ENCODE results near the gene SEMA4A. TPM values are rescaled to one million over a fixed set of nuclear protein-coding genes. Genes with fewer than 3 reads are reported as not detected.
"Not testable (repeated sequence)": the region's sequence is repeated elsewhere in the genome, so short reads cannot be mapped to it uniquely, and the experiment has no call there.

SEMA4A gene
- total RNA-seq, 1 donor from 2014 or later, result 8.4 TPM

DNA sequence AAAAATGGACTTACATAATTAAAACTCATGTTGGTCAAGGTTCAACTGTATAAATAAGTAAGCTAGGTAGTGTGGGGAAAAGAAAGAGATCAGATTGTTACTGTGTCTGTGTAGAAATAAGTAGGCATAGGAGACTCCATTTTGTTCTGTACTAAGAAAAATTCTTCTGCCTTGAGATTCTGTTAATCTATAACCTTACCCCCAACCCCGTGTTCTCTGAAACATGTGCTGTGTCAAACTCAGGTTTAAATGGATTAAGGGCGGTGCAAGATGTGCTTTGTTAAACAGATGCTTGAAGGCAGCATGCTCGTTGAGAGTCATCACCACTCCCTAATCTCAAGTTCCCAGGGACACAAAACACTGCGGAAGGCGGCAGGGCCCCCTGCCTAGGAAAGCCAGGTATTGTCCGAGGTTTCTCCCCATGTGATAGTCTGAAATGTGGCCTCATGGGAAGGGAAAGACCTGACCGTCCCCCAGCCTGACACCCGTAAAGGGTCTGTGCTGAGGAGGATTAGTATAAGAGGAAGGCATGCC is 28.1 kb downstream of the SEMA4A start:
- ATAC-seq; DNase-seq (ENCODE audit: low spot score); intact Hi-C loops (cut with DNase I): not testable (repeated sequence)

DNA sequence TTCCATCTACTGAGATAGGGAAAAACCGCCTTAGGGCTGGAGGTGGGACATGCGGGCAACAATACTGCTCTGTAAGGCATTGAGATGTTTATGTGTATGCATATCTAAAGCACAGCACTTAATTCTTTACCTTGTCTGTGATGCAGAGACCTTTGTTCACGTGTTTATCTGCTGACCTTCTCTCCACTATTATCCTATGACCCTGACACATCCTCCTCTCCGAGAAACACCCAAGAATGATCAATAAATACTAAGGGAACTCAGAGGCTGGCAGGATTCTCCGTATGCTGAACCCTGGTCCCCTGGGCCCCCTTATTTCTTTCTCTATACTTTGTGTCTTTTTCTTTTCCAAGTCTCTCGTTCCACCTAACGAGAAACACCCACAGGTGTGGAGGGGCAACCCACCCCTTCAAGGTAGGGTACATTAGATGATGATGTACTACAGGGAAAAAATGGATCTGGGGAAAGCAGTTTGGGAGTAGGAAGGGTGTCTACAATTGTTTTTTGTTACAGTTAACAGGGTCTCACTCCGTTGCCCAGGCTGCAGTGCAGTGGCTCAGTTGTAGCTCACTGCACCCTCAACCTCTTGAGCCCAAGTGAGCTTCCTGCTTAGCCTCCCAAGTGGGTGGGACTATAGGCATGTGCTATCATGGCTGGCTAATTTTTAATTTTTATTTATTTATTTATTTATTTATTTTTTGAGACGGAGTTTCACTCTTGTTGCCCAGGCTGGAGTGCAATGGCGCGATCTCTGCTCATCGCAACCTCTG is 28.8 kb downstream of the SEMA4A start:
- ATAC-seq; DNase-seq (ENCODE audit: low spot score); intact Hi-C loops (cut with DNase I): not testable (repeated sequence)

DNA sequence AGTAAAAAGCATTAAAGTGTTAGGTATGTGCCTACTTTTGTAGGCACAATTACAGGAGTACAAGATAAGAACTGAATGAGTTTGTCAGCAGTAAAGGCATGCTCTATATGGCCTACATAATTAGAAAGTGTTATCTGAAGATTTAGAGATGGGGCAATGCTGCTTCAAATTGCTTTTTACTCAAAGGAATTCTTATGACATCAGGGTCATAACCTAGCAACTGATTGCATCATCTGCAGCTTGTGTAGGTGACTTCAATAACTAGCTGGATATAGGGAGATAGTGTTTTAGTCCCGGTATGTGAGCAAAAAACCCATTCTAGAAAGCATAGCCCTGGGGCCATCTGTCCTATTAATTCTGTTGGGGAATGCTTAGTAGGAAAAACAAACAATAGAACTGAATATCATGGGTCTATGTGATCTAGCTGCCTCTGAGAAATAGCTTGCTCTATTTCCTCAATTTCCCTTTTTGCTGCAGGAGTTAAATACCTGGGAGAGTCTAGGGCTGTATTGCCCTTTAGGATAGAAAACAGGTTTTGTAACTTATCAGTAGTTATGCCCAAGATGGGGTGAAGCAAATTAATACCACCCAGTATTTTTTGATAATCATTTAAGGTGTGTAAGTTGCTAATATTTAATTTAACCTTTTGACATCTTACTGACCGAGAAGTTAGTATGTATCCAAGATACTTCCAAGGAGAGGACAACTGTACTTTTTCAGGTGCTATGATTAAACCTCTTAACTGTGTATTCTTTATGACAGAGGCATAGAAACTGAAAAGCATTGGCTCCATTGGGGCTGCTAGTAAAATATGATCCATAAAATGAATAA is 33.2 kb downstream of the SEMA4A start:
- ATAC-seq; intact Hi-C loops (cut with DNase I): not testable (repeated sequence)

DNA sequence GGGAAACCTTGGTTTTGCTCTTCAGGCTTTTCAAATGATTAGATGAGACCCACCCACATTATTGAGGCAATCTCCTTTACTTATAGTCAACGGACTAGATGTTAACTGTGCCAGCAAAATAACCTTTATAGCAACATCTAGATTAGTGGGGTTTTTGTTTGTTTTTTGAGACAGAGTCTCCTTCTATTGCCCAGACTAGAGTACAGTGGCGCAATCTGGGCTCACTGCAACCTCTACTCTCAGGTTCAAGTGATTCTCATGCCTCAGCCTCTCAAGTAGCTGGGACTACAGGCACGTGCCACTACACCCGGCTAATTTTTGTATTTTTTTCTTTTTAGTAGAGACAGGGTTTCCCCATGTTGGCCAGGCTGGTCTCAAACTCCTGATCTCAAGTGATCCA is 36.9 kb downstream of the SEMA4A start:
- intact Hi-C loops (cut with DNase I); ATAC-seq; DNase-seq (ENCODE audit: low spot score): not testable (repeated sequence)

More for the DNA sequence above, 33.2 kb downstream of the SEMA4A start:
- not testable (repeated sequence) for DNase-seq (ENCODE audit: low spot score)

DNA sequence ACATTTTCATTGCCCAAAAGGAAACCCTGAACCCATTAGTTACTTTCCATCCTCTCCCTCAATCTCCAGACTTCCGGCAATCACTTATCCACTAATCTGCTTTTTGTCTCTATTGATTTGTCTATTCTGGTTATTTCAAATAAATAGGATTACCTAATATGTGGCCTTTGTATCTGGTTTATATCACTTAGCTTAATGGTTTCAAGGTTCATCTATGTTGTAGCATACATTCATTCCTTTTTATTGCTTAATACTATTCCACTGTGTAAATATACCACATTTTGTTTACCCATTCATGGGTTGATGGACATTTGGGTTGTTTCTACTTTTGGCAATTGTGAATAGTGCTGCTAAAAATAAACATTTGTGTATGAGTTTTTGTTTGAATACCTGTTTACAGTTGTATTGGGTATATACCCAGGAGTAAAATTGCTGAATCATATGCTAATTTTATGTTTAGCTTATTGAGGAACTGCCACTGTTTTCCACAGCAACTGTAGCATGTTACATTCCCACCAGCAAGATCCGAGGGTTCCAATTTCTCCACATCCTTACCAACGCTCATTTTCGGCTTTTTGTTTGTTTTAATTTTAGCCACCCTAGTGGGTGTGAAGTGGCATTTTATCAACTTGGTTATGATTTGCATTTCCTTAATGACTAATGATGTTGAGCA is 38.0 kb downstream of the SEMA4A start:
- intact Hi-C loops (cut with DNase I), result no loop called here
- no peak for DNase-seq (ENCODE audit: low spot score)
- no peak for ATAC-seq

DNA sequence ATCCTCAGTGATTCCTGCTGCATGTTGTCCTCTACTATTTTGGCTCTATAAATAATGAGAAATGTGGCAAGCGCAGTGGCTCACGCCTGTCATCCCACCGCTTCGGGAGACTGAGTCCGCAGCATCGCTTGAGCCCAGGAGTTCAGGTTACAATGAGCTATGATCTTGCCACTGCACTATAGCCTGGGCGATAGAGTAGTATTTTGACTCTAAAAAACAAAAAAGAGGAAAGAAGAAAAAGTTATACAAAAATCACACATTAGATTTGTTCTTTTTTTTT is 39.8 kb downstream of the SEMA4A start:
- DNase-seq (ENCODE audit: low spot score), result no peak
- peak; percentile 3 for ATAC-seq
- intact Hi-C loops (cut with DNase I), result no loop called here

DNA sequence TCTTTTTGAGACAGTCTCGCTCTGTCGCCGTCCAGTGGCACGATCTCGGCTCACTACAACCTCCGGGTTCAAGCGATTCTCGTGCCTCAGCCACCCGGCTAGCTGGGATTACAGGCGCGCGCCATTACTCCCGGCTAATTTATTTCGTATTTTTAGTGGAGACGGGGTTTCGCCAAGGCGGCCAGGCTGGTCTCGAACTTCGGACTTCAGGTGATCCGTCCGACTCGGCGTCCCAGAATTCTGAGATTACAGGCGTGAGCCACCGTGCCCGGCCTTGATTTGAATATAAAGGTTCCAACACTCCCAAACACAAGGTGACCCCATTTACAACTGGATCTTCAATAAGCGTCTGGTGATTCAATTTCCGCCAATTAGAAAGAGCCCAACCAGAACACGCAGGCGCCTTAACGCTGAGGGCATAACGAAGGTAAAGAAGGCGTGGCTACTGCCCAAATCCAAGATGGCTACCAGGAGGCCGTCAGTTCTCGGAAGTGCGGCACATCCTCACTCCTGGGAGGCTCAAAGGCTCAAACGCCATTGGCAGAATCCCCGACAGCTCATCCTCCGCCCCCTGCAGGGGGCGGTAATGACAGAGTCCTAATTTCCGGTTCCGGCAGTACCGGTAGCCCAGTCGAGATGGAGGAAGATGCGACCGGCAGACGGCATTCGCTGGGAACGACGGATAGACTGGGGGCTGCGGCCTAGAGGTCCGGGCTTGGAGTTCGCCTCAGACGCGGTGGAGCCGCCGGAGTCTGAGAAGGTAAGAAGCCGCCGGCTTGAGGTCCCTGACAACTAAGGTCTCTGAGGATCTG is 40.3 kb downstream of the SEMA4A start, which contains the start of gene SLC25A44:
Gene SLC25A44, plus strand, starts transcription at position 617 of the 812 bp plus-strand sequence. CDS start 5,744 bp downstream, outside the sequence.
- ATAC-seq, result peak; percentile 100
- peak; percentile 97 for DNase-seq (ENCODE audit: low spot score)
- intact Hi-C loops (cut with DNase I), result no loop called here

DNA sequence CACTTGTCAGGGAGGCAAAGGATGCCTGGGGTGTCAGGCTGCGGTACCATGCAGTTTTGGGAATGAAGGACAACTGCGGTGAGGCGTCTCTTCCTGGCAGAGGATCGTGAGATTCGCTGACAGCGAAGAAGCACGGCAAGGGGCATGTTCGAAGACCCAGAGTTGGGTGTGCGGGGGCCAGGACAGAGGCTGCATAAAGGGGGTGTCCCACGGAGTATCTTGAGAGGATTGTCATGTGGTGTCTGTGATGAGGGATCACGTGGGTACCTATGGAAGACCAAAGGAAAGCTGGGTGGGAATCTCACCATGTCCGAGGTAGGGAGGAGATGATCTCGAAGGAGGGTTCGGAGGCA is 40.9 kb downstream of the SEMA4A start:
- ATAC-seq (peak; percentile 3), DNase-seq (ENCODE audit: low spot score) (no peak)
- intact Hi-C loops (cut with DNase I), result no loop called here

DNA sequence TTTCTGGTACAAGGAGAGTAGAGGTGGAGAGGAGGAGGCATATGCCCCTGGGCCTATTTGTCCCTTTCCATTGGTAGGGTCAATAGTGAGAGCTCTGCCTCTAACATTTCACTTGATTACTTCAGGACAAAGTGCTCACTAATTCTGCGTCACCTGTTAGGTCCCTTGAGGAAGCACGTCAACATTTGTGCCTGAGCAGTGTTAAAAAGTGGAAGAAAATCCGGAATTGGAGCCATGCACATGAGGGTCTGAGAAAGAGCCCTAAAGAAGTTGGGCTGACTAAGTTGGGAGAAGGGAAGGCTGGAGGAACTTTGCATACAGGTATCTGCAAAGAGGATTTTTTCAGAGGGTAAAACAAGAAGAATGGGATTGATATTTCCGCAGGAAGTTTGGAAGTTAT is 42.5 kb downstream of the SEMA4A start:
- ATAC-seq (no peak), DNase-seq (ENCODE audit: low spot score) (no peak)
- intact Hi-C loops (cut with DNase I), result no loop called here

DNA sequence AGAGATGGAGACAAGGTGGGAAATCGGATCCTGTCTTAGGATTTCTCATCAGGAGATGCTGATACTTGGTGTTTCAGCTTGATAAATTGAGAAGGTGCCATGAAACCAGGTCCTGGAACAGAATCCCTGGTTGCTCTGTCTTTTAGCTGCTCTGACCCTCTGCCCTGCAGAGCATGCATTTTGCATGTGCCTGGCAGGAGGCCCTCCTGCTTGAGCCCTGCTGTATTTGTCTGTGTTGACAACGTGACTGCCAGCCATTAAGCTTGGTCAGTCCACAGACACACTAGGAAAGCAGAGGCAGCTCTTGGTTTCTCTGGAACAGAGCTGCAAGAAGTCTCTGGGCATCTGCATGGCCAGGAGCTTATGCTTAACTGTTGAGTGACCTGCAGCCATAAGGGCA is 43.1 kb downstream of the SEMA4A start:
- DNase-seq (ENCODE audit: low spot score), result no peak
- intact Hi-C loops (cut with DNase I), result no loop called here
- no peak for ATAC-seq

DNA sequence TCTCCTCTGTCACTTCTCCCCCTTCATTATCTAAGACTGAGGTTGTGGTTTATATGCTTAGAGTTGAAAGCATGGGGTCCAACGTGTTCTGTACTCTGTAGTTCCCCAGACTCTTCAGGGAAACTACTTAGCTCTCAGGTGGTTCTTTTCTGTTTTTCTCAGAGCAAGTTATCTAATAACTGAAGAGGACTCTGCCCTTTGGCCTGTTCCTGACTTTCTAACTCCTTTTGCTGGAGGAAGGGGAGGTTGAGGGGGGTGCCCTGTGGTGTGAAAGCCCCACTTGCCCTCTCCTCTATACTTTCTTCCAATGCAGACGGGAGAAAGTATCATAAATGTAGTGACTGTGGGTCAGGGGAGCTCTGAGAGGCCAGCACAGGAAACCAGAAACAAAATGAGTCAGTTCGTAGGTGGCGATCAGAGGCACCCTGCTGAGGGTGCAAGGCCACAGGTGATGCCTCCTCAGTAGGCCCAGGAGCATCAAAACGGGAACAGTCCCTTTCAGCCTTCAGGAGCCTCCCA is 45.5 kb downstream of the SEMA4A start:
- ATAC-seq (no peak), DNase-seq (ENCODE audit: low spot score) (no peak)
- intact Hi-C loops (cut with DNase I), result no loop called here

DNA sequence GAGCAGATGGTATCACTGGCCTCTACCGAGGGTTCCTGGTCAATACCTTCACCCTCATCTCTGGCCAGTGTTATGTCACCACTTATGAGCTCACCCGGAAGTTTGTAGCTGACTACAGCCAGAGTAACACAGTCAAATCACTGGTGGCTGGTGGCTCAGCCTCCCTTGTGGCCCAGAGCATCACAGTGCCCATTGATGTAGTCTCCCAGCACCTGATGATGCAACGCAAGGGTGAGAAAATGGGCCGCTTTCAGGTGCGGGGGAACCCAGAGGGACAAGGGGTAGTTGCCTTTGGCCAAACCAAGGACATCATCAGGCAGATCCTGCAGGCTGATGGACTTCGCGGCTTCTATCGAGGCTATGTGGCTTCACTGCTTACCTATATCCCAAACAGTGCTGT is 46.7 kb downstream of the SEMA4A start:
- no peak for DNase-seq (ENCODE audit: low spot score)
- ATAC-seq, result no peak
- intact Hi-C loops (cut with DNase I), result no loop called here

DNA sequence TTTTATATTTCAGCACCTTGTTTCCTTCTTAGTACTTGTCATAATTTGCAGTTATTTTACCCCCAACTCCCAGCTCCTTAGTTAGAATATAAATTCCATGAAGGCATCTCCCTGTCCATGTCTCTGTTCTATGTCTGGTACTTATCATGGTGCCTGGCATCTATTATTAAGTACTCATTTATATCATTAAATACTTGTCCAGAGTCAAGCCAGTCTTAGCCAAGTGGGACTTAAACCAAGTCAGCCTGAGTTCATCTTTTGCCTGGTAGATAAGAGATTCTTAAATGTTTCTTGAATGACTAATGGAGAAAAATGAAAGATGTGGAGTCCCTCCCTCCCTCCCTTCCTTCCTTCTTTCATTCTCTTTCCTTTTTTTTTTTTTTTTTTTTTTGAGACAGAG is 49.9 kb downstream of the SEMA4A start:
- intact Hi-C loops (cut with DNase I), result no loop called here
- no peak for ATAC-seq
- DNase-seq (ENCODE audit: low spot score), result no peak

DNA sequence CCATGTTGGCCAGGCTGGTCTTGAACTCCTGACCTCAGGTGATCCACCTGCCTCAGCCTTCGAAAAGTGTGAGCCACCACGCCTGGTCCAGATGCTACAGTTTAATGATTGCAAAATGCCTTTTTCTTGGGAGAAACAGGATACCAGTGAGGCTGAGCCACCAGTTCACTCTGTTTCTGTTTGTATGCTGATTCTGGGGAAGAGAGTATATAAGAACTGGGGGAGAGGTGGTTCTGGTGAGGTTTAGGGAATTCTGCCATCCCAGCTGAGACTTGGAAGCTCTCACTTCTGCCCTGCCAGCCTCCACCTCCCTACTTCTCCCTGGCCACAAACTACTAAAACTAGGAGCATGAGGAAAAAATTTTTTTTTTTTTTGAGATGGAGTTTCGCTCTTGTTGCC is 51.3 kb downstream of the SEMA4A start:
- DNase-seq (ENCODE audit: low spot score), result no peak
- peak; percentile 36 for ATAC-seq
- intact Hi-C loops (cut with DNase I), result no loop called here

DNA sequence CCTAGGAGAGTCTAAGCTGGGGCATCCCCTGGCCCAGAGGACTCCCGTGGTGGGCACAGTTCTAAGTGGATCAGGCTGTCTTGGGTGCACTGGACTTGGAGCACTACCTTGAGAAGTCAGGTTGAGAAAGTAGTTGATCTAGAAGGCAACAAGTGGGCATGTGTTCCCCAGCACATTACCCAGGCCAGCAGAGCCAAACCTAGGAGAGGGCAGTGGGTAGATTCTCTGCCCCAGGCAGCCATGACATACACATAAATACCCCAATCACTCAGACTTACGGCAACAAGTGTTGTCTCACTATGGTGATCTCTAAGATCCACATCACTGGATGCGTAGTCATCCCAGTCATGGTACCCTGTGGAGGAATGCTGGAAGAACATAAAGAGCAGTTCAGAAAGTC is 57.9 kb downstream of the SEMA4A start:
- no peak for ATAC-seq
- DNase-seq (ENCODE audit: low spot score), result peak; percentile 35
- intact Hi-C loops (cut with DNase I), result no loop called here

DNA sequence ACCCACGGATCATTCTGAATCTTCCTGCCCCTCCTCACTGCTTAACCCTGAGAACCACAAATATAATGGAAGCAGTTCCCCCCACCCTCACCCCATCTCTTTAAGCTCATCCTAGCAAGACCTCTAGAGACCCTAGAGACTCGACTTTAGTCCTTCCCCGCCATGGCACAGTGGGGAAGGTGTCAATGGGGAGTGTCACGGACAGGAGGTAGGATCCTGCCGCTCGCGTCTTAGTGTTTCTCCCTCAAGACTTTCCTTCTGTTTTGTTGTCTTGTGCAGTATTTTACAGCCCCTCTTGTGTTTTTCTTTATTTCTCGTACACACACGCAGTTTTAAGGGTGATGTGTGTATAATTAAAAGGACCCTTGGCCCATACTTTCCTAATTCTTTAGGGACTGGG is 58.7 kb downstream of the SEMA4A start:
- no peak for ATAC-seq
- intact Hi-C loops (cut with DNase I), result no loop called here
- no peak for DNase-seq (ENCODE audit: low spot score)

DNA sequence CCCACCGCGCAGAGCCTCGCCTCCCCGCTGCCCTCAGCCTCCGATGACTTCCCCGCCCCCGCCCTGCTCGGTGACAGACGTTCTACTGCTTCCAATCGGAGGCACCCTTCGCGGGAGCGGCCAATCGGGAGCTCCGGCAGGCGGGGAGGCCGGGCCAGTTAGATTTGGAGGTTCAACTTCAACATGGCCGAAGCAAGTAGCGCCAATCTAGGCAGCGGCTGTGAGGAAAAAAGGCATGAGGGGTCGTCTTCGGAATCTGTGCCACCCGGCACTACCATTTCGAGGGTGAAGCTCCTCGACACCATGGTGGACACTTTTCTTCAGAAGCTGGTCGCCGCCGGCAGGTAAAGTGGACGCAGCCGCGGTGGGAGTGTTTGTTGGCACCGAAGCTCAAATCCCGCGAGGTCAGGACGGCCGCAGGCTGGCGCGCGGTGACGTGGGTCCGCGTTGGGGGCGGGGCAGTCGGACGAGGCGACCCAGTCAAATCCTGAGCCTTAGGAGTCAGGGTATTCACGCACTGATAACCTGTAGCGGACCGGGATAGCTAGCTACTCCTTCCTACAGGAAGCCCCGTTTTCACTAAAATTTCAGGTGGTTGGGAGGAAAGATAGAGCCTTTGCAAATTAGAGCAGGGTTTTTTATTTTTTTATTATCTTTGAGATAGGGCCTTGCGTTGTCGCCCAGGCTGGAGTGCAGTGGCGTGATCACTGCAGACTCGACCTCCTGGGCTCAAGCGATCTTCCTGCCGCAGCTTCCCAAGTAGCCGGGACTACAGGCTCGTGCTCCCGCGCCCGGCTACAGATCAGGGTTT is 59.7 kb downstream of the SEMA4A start, which contains the start of gene PMF1:
Gene PMF1, plus strand, starts transcription at position 175 of the 811 bp plus-strand sequence. Its CDS starts 9 bp downstream, at position 184.
- intact Hi-C loops (cut with DNase I), result no loop called here
- peak; percentile 99 for ATAC-seq
- peak; percentile 98 for DNase-seq (ENCODE audit: low spot score)

DNA sequence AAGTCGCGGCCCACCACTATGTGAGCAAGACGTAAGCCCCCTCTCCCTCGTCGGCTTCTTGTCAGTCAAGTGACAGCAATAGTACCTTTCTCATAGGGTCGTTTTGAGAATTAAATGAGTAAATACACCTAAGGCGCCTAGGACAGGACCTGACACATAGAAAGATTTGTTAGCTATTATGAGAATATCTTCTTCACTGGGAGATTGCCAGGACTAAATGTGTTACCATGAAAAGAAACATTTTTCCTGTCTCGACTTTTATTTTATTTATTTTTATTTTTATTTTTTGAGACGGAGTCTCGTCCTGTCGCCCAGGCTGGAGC is 60.2 kb downstream of the SEMA4A start:
- no peak for ATAC-seq
- no peak for DNase-seq (ENCODE audit: low spot score)
- intact Hi-C loops (cut with DNase I), result no loop called here

Measured in sciatic nerve (tissue), 2 donors.